ENCODE measurements around the gene EPHA1.

EPHA1 gene

GRCh38 chr7:143381427-143382125 lies 27.1 kb downstream of the EPHA1 start:
- TF ChIP-seq, protein P1, sequence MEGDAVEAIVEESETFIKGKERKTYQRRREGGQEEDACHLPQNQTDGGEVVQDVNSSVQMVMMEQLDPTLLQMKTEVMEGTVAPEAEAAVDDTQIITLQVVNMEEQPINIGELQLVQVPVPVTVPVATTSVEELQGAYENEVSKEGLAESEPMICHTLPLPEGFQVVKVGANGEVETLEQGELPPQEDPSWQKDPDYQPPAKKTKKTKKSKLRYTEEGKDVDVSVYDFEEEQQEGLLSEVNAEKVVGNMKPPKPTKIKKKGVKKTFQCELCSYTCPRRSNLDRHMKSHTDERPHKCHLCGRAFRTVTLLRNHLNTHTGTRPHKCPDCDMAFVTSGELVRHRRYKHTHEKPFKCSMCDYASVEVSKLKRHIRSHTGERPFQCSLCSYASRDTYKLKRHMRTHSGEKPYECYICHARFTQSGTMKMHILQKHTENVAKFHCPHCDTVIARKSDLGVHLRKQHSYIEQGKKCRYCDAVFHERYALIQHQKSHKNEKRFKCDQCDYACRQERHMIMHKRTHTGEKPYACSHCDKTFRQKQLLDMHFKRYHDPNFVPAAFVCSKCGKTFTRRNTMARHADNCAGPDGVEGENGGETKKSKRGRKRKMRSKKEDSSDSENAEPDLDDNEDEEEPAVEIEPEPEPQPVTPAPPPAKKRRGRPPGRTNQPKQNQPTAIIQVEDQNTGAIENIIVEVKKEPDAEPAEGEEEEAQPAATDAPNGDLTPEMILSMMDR (IDR thresholded peaks at IDR 0.05): no peak
- no peak for TF ChIP-seq ZFX (IDR thresholded peaks at IDR 0.05; ENCODE audit: borderline replicate concordance)
- H3K27ac ChIP-seq: peak overlapping the region; percentile 85

- TF ChIP-seq ZFX (IDR thresholded peaks at IDR 0.05; ENCODE audit: borderline replicate concordance): no peak
- TF ChIP-seq, protein P1 (IDR thresholded peaks at IDR 0.05): no peak
- H3K27ac ChIP-seq: peak within 1 kb of the TSS; percentile 85
Measured at GRCh38 chr7:143380646-143381426, 27.8 kb downstream of the EPHA1 start, which contains the start of gene ZYX. ZYX (plus strand) TSS chr7:143381345; CDS start chr7:143381572, 227 bp downstream.

- H3K27ac ChIP-seq: peak overlapping the region; percentile 85
Measured at GRCh38 chr7:143380260-143380645, 28.4 kb downstream of the EPHA1 start.

DNA sequence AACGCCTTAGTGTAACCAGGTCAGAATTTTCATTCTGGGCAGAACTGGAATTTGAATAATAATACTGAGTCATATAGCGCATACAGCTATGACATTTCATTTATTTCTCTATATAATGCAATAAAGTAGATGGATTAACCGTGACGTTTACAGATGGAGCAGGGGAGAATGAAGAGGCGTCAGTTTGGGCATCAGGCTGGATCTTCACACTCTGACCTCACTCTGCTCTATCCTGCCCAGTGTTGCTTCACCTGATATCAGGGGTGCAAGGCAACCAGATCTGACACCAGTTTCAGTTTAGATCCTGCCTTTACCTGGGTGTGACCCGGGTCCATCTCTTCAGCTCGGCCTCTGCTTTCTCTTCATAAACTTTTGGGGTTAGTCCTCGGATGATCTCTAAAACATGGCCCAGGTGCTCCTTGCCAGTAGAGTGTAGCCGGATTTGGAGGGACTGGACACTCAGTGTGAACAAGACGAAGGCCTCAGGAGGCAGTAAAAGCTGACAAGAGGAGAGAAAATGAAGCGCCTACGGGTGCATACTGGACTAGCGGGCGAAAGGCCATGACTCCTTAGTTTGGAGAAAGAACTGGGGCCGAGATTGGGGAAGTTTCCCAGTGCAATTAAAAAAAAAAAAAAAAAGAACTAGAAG lies 28.9 kb downstream of the EPHA1 start:
- peak overlapping the region; percentile 85 for H3K27ac ChIP-seq
- TF ChIP-seq, protein P1 (IDR thresholded peaks at IDR 0.05): no peak
- TF ChIP-seq ZFX (IDR thresholded peaks at IDR 0.05; ENCODE audit: borderline replicate concordance): no peak

More at GRCh38 chr7:143380260-143380645, 28.4 kb downstream of the EPHA1 start:
- TF ChIP-seq, protein P1 (IDR thresholded peaks at IDR 0.05): peak; percentile 99
- no peak for TF ChIP-seq ZFX (IDR thresholded peaks at IDR 0.05; ENCODE audit: borderline replicate concordance)

DNA sequence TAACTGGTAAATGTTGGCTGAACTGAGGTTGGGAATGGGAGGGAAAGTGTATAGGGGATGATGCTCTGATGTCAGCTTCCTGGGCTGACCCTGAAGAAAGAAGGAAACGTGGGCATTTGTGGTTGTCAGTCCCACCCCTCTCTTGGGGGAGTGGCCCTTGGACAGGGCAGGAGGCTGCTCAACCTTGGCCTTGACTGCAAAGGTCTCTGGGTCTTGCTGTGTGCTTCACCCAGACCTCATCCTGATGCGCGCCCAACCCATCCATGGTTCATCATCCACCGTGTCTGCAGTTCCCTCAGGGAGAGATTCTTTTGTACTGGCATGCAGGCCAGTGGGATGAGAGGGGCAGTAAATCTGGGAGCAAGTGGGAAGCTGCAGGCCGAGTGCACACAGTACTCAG lies 32.3 kb downstream of the EPHA1 start:
- TF ChIP-seq, protein P1 (IDR thresholded peaks at IDR 0.05): no peak
- no peak for TF ChIP-seq ZFX (IDR thresholded peaks at IDR 0.05; ENCODE audit: borderline replicate concordance)
- H3K27ac ChIP-seq: no peak overlapping the region

- TF ChIP-seq ZFX (IDR thresholded peaks at IDR 0.05; ENCODE audit: borderline replicate concordance): no peak
- TF ChIP-seq, protein P1 (IDR thresholded peaks at IDR 0.05): no peak
- H3K27ac ChIP-seq: no peak overlapping the region
Measured at GRCh38 chr7:143375298-143376034, 33.2 kb downstream of the EPHA1 start.
